Activated T-cell treated with anti-CD3 and anti-CD28 coated beads for 4 hours (primary cell): ENCODE data around the gene B3GALT4.
A peak's percentile ranks its signal among the peaks of the same experiment; 100 is the strongest.
"Not testable (repeated sequence)": the region's sequence is repeated elsewhere in the genome, so short reads cannot be mapped to it uniquely, and the experiment has no call there.

Experiments
- DNase-seq: peaks from one replicate; pipeline ENCODE4 v3.0.0-alpha.2; 2020

The B3GALT4 gene

GRCh38 chr6:33276864-33277662, at the start of gene B3GALT4:
Gene B3GALT4, plus strand, starts transcription at chr6:33277123. Its CDS starts 297 bp downstream, at chr6:33277420.
- peak; percentile 49 for DNase-seq

DNA sequence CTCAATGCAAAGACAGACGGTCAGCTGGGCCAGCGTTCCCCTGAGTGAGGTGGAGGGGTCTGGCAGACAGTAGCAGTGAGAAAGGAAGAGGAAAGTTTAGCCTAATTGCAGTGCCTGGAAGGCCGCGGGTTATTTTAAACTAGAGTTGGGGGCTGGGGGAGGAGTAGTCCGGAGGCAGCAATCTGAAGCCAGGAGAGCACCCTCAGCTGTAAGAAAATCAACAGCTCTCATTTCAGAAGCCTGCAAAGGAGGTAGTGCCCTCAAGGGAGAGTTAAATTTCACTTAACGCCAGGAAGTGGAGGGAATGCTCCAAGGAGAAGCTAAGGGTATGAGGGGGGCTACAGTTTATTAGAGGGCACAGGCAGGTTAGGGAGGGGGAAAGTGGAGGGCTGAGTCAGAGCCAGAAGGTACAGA, 41.7 kb upstream of the B3GALT4 start:
- DNase-seq: no peak

- DNase-seq: no peak
Observed at GRCh38 chr6:33236328-33236727, 40.6 kb upstream of the B3GALT4 start.

DNA sequence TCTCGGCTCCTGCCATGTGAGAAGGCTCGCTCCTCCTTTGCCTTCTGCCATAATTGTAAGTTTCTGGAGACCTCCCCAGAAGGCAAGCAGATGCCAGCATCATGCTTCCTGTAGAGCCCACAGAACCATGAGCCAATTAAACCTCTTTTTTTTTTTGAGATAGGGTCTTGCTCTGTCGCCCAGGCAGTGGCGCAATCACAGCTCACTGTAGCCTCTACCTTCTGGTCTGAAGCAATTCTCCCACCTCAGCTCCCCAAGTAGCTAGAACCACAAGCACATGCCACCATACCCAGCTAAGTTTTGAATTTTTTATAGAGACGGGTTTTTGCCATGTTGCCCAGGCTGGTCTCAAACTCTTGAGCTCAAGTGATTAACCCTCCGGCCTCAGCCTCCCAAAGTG, 40.1 kb upstream of the B3GALT4 start:
- DNase-seq: no peak

- DNase-seq: no peak
Observed at GRCh38 chr6:33237741-33238140, 39.2 kb upstream of the B3GALT4 start.

- no peak for DNase-seq
Observed at GRCh38 chr6:33241968-33242367, 35.0 kb upstream of the B3GALT4 start.

DNA sequence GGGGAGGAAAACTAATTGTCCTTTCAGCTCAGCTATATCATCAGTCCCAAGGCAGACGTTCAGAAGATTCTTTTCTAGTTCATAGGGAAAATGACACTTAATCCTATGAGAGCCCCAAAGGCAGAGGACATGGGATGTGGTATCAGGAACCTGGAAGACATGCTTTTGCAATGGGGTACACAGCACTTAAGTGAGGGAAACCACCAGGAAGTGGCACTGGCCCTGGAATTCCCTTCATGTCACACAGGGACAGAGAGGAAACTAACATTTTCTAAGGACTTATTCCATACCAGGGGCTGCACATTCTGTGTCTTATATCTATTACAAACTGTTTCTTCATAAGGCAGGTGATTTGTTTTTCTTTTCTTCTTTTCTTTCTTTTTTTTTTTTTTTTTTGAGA, 33.4 kb upstream of the B3GALT4 start:
- no peak for DNase-seq

GRCh38 chr6:33247977-33248642, 28.8 kb upstream of the B3GALT4 start:
- peak; percentile 96 for DNase-seq

DNA sequence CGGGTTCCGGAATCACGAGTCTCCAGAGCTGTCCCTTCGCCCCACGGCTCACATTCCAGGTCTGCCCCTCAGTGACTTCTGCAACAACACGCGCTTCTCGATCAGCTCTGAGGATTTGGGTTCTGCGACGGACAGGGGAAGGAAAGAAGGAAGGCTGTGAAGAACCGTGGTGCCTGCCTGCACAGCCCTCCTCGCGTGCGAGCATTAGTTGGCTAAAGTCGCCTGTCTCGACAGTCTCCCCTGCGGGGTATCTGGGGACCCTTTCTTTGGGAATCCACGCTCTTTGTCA, 28.3 kb upstream of the B3GALT4 start:
- no peak for DNase-seq

DNA sequence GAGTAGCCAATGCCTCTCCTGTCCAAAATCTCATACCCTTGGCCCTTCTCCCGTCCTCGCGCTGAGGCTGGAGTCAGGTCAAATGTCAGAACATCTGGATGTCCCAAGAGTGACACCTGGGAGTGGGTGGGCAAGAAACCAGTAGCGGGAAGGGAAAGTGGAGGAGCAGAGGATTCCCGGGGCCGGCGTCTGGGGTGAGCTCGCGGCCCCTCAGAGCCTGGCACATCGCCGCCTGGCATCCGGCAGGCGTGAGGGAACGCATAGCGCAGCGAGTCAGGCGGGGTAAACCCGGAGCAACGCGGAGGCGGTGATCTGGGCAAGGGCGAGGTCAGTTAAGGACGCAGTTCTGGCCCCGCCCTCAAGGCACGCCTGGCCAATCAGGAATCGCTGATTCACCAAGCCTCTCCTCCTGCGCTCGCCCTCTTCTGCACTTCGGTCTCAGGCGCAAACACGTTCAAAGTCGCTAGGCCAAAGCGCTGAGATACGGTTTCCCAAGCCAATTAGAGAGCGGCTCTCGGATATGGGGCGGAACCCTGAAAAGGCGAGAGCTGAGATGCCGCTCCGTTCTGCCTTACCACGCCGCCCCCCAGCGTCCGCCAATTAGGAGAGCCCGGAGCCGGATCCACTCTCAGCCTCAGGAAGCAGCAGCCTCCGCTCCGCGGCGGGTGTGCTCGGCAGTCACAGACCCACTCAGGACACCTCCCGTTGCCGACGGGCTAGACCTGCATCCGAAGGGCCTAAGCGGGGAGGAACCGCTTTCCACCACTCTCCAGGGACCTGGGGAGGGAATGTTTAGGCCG, 27.8 kb upstream of the B3GALT4 start:
- peak; percentile 85 for DNase-seq

GRCh38 chr6:33249732-33250630, 26.9 kb upstream of the B3GALT4 start:
- no peak for DNase-seq

DNA sequence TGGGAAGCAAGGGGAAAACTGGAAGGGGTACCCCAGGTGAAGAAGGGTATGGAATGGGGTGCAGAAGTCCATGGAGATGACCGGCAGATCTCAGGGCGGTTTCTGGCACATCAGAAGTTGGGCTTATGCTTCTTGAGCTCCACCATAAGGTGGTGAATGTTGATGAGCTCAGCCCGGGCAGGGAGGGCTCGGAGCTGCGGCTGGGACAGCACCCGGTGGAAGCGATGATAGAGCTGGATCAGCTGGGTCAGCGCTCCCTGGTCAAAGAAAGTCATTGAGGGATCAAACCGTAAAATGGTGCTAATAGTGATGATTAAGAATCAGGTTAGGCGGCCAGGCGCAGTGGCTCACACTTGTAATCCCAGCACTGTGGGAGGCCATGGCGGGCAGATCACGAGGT, 26.2 kb upstream of the B3GALT4 start:
- no peak for DNase-seq

DNA sequence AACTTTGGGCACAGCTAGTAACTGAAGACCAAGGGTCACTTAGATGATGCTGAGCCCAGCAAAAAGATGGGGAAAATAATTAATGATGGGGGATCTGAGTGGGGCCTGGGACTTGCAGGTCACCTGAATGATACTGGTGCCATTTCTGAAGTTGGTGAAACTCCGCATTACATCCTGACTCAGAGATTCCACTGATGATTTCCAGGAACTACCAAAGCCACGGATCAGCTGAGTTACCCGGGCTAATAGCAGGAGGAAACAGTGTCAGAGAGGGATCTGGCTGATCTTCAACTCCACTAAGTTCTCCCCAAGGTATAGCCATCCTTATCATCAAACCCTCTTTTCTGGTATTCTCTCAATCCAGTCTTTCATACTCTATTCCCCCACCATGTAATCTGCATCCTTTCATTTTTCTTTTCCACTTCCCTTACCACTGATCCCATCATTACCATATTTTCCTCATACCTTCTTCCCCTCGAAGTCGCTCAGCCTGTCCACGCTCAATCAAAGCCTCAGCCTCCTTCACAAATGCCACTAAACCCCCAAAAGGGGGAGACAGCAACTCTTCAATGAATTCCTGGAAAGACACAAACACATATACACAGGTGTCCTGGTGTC, 25.4 kb upstream of the B3GALT4 start:
- no peak for DNase-seq

DNA sequence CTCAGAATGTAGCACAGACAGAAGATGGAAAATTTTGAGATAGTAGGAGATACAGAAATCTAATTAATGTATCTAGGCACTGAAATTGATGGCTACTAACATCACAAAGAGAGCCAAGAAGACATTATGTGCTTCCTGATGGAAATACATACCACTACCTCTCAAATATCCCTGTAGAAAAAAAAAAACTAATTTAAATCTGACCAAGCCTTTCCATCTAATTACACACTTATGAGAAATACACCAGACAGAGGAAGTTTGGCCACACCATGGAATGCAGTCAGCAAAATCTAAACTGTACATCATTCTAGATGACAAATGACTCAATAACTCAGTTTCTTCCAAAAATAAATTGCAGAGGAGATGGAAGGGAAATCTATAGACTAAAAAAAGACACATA, 24.2 kb upstream of the B3GALT4 start:
- no peak for DNase-seq

GRCh38 chr6:33254591-33254990, 22.3 kb upstream of the B3GALT4 start:
- DNase-seq: no peak

DNA sequence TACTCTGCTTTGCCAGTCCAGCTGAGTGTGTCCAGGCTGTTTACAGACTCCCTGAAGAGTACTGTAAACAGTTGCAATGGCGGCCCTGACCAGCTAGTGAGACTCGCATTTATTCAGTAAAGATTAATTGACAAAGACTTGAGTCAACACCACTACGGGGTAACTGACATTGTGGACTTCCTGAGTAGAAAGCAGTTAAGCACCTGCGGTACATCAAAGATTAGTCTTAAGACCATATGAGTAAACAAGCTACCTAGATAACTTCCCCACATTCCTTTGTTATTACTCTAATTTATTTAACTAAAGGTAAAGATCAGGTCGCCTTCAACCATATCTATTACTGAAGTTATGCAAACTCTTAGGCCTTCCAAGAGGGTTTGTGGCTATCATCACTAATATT, 17.9 kb upstream of the B3GALT4 start:
- no peak for DNase-seq

- not testable (repeated sequence) for DNase-seq
Observed at GRCh38 chr6:33262490-33262889, 14.4 kb upstream of the B3GALT4 start.

DNA sequence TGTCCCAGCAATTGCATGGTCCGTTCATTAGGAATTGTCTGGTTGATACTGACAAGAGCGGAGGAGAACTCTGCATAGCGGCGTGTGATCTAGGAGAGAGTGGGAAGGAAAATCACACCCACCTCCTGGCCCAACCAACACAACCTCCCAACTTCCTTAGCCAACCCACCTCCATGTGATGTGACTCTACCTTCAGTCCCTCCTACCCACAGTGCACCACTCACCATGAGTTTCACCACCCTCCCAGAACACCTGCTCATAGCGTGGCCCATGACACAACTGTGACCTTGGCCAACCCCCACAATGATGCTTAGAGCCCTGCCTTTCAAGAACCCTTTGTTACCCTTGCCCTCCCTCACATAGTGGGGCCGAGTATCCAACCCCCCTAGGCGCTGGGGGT, 12.9 kb upstream of the B3GALT4 start:
- DNase-seq: no peak

DNA sequence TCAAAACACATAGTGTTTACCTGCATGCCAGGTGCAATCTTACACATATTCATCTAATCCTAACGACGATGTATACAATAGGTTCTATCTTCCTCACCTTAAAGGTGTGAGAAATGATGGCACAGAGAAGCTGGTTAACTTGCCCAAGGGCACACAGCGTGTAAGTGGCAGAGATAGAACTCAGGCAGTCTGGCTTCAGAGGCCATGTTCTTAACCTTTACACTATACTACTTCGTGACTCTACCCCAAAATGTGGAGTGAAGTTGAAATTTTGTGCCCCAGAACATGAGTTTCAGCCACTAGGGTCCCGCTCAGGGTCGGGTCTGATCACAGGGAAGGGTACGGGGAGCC, 5.8 kb upstream of the B3GALT4 start:
- no peak for DNase-seq

- peak; percentile 86 for DNase-seq
Observed at GRCh38 chr6:33271468-33272274, 5.3 kb upstream of the B3GALT4 start, which contains the start of the genes RPS18 and VPS52. Gene RPS18, plus strand, starts transcription at chr6:33272075. Its CDS starts 45 bp downstream, at chr6:33272120. Gene VPS52, minus strand, starts transcription at chr6:33271876. Its CDS starts 201 bp downstream, at chr6:33271675.
